ENCODE measurements around the gene PARD6G. TPM values are rescaled to one million over a fixed set of nuclear protein-coding genes. Genes with fewer than 3 reads are reported as not detected.
A peak's percentile ranks its signal among the peaks of the same experiment; 100 is the strongest.

Gene PARD6G
- total and polyA plus RNA-seq, 4 donors = 11.8 to 20.3 (median 18.2) TPM

DNA sequence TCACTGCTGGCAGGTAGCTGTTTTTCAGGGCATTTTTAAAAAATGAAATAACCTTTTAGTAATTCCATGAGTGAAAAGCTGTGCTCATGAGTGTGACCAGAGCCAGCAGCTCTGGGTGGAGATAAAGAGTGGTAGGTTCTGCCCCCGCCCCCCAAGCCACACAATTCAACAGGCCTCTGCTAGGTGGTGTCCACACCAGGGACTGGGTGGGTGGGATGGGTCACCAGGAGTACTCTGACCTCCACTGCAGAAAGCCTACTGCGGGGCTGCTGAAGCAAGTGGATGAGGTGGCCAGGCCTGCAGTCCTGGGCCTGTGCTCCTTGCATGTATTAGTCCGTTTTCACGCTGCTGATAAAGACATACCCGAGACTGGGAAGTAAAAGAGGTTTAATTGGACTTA lies 15.3 kb downstream of the PARD6G start:
- WGBS (ENCODE audit: insufficient coverage) = 90% methylated on average over 4 of the region's 5 CpGs
- no peak for DNase-seq (ENCODE audit: low read depth in 4 of 6, low spot score in 6 of 6)
- Histone ChIP-seq H3K4me1 (ENCODE audit: control insufficient read depth, insufficient read depth, low read length) (peaks cover 8% of the 10 kb centered on the region), H3K9me3 (ENCODE audit: control insufficient read depth, insufficient read depth, low read length) (no peaks in the 10 kb centered on the region), H3K27ac (ENCODE audit: low read depth, low read length) (no peak overlapping the region), H3K27me3 (ENCODE audit: control insufficient read depth, insufficient read depth, low read length) (no peaks in the 10 kb centered on the region), H3K4me3 (ENCODE audit: low read depth, low read length) (no peak overlapping the region), H3K36me3 (ENCODE audit: control insufficient read depth, insufficient read depth, low read length) (peaks cover 9% of the 10 kb centered on the region)

GRCh38 chr18:80231616-80232015 lies 15.7 kb downstream of the PARD6G start:
- Histone ChIP-seq H3K4me1 (ENCODE audit: control insufficient read depth, insufficient read depth, low read length) (peaks cover 8% of the 10 kb centered on the region), H3K9me3 (ENCODE audit: control insufficient read depth, insufficient read depth, low read length) (no peaks in the 10 kb centered on the region), H3K27ac (ENCODE audit: low read depth, low read length) (no peak overlapping the region), H3K36me3 (ENCODE audit: control insufficient read depth, insufficient read depth, low read length) (peaks cover 9% of the 10 kb centered on the region), H3K4me3 (ENCODE audit: low read depth, low read length) (no peak overlapping the region), H3K27me3 (ENCODE audit: control insufficient read depth, insufficient read depth, low read length) (no peaks in the 10 kb centered on the region)
- DNase-seq (ENCODE audit: low read depth in 4 of 6, low spot score in 6 of 6) = no peak
- WGBS (ENCODE audit: insufficient coverage) = 88% methylated on average over 3 of the region's 7 CpGs

GRCh38 chr18:80231151-80231550 lies 16.2 kb downstream of the PARD6G start:
- H3K4me3 ChIP-seq (ENCODE audit: low read depth, low read length) = no peak overlapping the region
- H3K4me1 ChIP-seq (ENCODE audit: control insufficient read depth, insufficient read depth, low read length) = peaks cover 8% of the 10 kb centered on the region
- no peak for DNase-seq (ENCODE audit: low read depth in 4 of 6, low spot score in 6 of 6)
- no peak overlapping the region for H3K27ac ChIP-seq (ENCODE audit: low read depth, low read length)
- no peaks in the 10 kb centered on the region for H3K9me3 ChIP-seq (ENCODE audit: control insufficient read depth, insufficient read depth, low read length)
- 95% methylated on average over 8 of the region's 8 CpGs for WGBS (ENCODE audit: insufficient coverage)
- peaks cover 9% of the 10 kb centered on the region for H3K36me3 ChIP-seq (ENCODE audit: control insufficient read depth, insufficient read depth, low read length)
- no peaks in the 10 kb centered on the region for H3K27me3 ChIP-seq (ENCODE audit: control insufficient read depth, insufficient read depth, low read length)

DNA sequence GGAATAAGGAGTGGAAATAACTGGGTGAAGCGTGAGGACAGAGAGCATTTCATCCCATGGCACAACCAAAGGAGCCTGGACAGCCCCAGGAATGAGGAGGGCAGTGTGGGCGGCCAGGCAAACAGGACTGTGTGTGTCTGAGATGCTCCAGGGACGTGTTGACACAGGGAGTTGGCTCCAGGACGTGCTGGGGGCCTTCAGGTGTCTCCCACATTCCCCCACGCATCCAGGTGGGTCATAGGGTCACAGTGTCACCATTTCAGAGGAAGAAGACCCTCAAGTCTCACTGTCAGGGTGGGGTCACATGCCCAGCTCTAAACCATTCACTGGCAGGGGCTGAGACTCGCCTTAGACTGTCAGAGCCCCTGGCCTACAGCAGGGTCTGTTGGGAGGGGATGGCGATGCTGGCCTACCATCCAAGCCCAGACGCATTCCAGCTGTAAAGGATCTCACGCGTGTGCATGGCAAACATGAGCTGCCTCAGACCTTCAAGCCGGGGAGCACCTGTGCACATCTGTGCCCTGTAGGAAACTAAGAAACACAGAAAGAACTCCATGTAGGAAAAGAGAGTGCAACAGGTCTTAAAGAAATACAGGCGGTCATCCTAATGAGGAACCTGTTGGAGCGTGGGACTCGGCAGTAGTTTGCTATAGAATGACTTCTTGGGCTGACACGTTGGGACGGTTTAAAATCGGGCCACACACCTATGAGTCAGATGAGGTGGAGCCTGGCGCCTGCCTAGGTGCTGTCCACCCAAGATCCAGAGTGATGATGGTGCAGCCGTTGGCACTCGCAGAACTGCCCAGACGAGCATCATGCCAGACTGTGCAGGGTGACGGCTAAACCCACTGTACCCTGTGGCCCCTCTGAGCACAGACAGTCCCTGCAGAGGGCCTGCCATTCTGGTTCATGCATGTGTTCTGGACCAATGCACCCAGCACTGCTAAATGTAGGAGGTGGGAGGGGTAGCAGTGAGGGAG lies 17.3 kb downstream of the PARD6G start:
- H3K36me3 ChIP-seq (ENCODE audit: control insufficient read depth, insufficient read depth, low read length) = peaks cover 9% of the 10 kb centered on the region
- DNase-seq (ENCODE audit: low read depth in 4 of 6, low spot score in 6 of 6) = no peak
- no peaks in the 10 kb centered on the region for H3K27me3 ChIP-seq (ENCODE audit: control insufficient read depth, insufficient read depth, low read length)
- H3K9me3 ChIP-seq (ENCODE audit: control insufficient read depth, insufficient read depth, low read length) = no peaks in the 10 kb centered on the region
- no peak overlapping the region for H3K4me3 ChIP-seq (ENCODE audit: low read depth, low read length)
- no peak overlapping the region for H3K27ac ChIP-seq (ENCODE audit: low read depth, low read length)
- peaks cover 13% of the 10 kb centered on the region for H3K4me1 ChIP-seq (ENCODE audit: control insufficient read depth, insufficient read depth, low read length)
- 94% methylated on average over 22 of the region's 22 CpGs for WGBS (ENCODE audit: insufficient coverage)

DNA sequence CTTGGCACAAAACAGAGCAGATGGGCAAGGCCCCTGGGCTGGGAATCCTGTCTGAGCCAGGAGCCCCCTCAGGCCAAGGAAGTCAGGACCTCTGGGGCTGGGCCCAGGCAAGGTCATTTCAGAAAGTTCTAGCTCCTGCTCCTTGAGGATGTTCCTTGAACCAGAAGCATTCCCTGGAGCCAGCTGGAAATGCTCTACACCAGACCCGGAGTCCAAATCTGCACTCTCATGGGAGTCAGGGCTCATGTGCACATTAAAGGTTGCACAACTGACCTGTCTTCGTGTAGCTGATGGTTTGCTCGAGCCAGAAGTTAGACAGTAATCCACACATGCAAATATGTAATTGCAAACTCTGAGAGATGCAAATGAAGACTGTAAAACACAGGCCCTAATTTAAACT lies 18.0 kb downstream of the PARD6G start:
- WGBS (ENCODE audit: insufficient coverage) = 77% methylated on average over 1 of the region's 3 CpGs
- Histone ChIP-seq H3K27me3 (ENCODE audit: control insufficient read depth, insufficient read depth, low read length) (no peaks in the 10 kb centered on the region), H3K4me1 (ENCODE audit: control insufficient read depth, insufficient read depth, low read length) (peaks cover 14% of the 10 kb centered on the region), H3K36me3 (ENCODE audit: control insufficient read depth, insufficient read depth, low read length) (peaks cover 9% of the 10 kb centered on the region), H3K9me3 (ENCODE audit: control insufficient read depth, insufficient read depth, low read length) (no peaks in the 10 kb centered on the region), H3K27ac (ENCODE audit: low read depth, low read length) (no peak overlapping the region), H3K4me3 (ENCODE audit: low read depth, low read length) (no peak overlapping the region)
- DNase-seq (ENCODE audit: low read depth in 4 of 6, low spot score in 6 of 6) = no peak

- no peak for DNase-seq (ENCODE audit: low read depth in 4 of 6, low spot score in 6 of 6)
- WGBS (ENCODE audit: insufficient coverage) = 86% methylated on average over 9 of the region's 18 CpGs
- Histone ChIP-seq H3K27me3 (ENCODE audit: control insufficient read depth, insufficient read depth, low read length) (no peaks in the 10 kb centered on the region), H3K9me3 (ENCODE audit: control insufficient read depth, insufficient read depth, low read length) (no peaks in the 10 kb centered on the region), H3K36me3 (ENCODE audit: control insufficient read depth, insufficient read depth, low read length) (peaks cover 9% of the 10 kb centered on the region), H3K4me1 (ENCODE audit: control insufficient read depth, insufficient read depth, low read length) (peaks cover 11% of the 10 kb centered on the region), H3K27ac (ENCODE audit: low read depth, low read length) (no peak overlapping the region), H3K4me3 (ENCODE audit: low read depth, low read length) (no peak overlapping the region)
Measured at GRCh38 chr18:80228051-80228848, 19.1 kb downstream of the PARD6G start.

GRCh38 chr18:80227472-80227871 lies 19.8 kb downstream of the PARD6G start:
- H3K27me3 ChIP-seq (ENCODE audit: control insufficient read depth, insufficient read depth, low read length) = no peaks in the 10 kb centered on the region
- 94% methylated on average over 5 of the region's 5 CpGs for WGBS (ENCODE audit: insufficient coverage)
- H3K36me3 ChIP-seq (ENCODE audit: control insufficient read depth, insufficient read depth, low read length) = peaks cover 9% of the 10 kb centered on the region
- H3K27ac ChIP-seq (ENCODE audit: low read depth, low read length) = no peak overlapping the region
- DNase-seq (ENCODE audit: low read depth in 4 of 6, low spot score in 6 of 6) = no peak
- no peaks in the 10 kb centered on the region for H3K9me3 ChIP-seq (ENCODE audit: control insufficient read depth, insufficient read depth, low read length)
- H3K4me3 ChIP-seq (ENCODE audit: low read depth, low read length) = no peak overlapping the region
- peaks cover 8% of the 10 kb centered on the region for H3K4me1 ChIP-seq (ENCODE audit: control insufficient read depth, insufficient read depth, low read length)

DNA sequence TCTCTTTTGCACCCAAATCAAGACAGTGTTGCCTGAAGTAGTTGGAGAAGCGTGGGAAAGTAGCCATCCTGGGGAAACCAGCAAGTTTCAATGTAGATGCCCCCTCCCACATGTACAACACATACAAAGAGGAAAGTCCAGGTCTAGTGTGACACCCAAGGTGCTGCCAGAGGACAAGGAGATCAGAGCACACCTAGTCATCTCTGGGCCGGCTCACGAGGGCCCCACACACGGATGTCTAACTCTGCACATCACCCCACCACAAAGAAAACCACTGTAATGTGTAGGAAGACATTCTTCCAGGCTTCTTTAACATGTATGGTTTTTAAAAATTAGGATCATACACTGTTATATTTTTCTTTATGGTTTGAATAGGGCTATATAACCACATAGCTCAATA lies 21.6 kb downstream of the PARD6G start:
- no peak for DNase-seq (ENCODE audit: low read depth in 4 of 6, low spot score in 6 of 6)
- Histone ChIP-seq H3K9me3 (ENCODE audit: control insufficient read depth, insufficient read depth, low read length) (no peaks in the 10 kb centered on the region), H3K4me3 (ENCODE audit: low read depth, low read length) (no peak overlapping the region), H3K36me3 (ENCODE audit: control insufficient read depth, insufficient read depth, low read length) (peaks cover 9% of the 10 kb centered on the region), H3K27ac (ENCODE audit: low read depth, low read length) (peak overlapping the region; percentile 7), H3K4me1 (ENCODE audit: control insufficient read depth, insufficient read depth, low read length) (peaks cover 8% of the 10 kb centered on the region), H3K27me3 (ENCODE audit: control insufficient read depth, insufficient read depth, low read length) (no peaks in the 10 kb centered on the region)
- no CpG with 5 or more reads among the region's 4 CpGs for WGBS (ENCODE audit: insufficient coverage)

GRCh38 chr18:80223581-80224148 lies 23.6 kb downstream of the PARD6G start:
- H3K36me3 ChIP-seq (ENCODE audit: control insufficient read depth, insufficient read depth, low read length) = peaks cover 3% of the 10 kb centered on the region
- WGBS (ENCODE audit: insufficient coverage) = 88% methylated on average over 2 of the region's 4 CpGs
- H3K27ac ChIP-seq (ENCODE audit: low read depth, low read length) = no peak overlapping the region
- DNase-seq (ENCODE audit: low read depth in 4 of 6, low spot score in 6 of 6) = no peak
- H3K4me3 ChIP-seq (ENCODE audit: low read depth, low read length) = no peak overlapping the region
- no peaks in the 10 kb centered on the region for H3K9me3 ChIP-seq (ENCODE audit: control insufficient read depth, insufficient read depth, low read length)
- H3K4me1 ChIP-seq (ENCODE audit: control insufficient read depth, insufficient read depth, low read length) = peaks cover 8% of the 10 kb centered on the region
- no peaks in the 10 kb centered on the region for H3K27me3 ChIP-seq (ENCODE audit: control insufficient read depth, insufficient read depth, low read length)

All from spinal cord (tissue), 10 donors.